Kidney capillary endothelial cell (primary cell): ENCODE measurements around the gene ARHGAP26.
A peak's percentile ranks its signal among the peaks of the same experiment; 100 is the strongest.

Experiments used
- DNase-seq: peaks from one replicate; pipeline ENCODE4 v3.0.0-alpha.2; 2018; ENCODE audit warnings: low spot score

Gene ARHGAP26

GRCh38 chr5:142852416-142853198, 82.4 kb downstream of the ARHGAP26 start:
- no peak for DNase-seq

- no peak for DNase-seq
These were observed 83.5 kb downstream of the ARHGAP26 start for GRCh38 chr5:142853682-142854081.

GRCh38 chr5:142856269-142856782, 86.1 kb downstream of the ARHGAP26 start:
- DNase-seq = no peak

DNA sequence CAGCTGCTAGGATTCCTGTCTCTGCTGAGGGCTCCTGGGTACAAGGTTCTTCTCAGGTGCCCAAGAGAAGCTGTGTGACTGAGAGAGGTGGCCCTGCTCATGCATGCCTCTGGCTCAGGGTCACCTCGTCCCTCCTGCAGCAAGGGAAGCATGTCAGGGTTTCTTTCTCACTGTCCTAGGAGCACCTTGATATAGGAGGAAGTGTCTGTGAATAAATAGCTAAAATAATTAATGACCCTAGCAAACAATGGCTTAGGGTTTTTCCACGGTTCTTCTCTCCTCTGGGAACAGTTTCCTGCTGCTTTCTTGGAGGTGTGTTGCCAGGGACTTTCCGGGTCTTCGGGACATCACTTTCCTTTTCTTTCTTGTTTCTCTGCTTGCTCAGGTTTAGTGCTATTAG, 87.2 kb downstream of the ARHGAP26 start:
- DNase-seq = no peak

- DNase-seq = no peak
These were observed 88.9 kb downstream of the ARHGAP26 start for GRCh38 chr5:142859037-142859436.

GRCh38 chr5:142860270-142860669, 90.1 kb downstream of the ARHGAP26 start:
- no peak for DNase-seq

- DNase-seq = no peak
These were observed 90.8 kb downstream of the ARHGAP26 start for GRCh38 chr5:142861011-142861410.

GRCh38 chr5:142862594-142862993, 92.4 kb downstream of the ARHGAP26 start:
- DNase-seq = no peak

DNA sequence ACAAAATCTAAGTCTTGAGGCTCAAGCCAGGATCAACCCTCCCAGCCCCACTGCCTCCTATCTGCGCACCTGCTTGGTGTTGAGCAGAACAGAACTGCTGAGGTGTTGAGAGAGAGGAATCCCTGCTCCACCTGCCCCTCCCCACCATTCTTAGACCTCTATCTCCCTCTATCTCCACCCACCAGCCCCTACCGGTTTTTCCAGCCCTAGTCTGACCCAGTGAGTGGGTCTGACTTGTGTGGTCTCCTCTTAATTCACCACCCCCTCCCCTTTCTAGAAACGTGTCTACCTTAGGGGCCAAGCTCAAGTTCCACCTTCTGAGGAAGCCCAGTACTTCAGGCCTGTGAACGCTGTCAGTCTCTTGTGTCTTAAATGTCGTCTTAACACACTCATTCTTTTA, 93.7 kb downstream of the ARHGAP26 start:
- DNase-seq = no peak

GRCh38 chr5:142864290-142865260, 94.4 kb downstream of the ARHGAP26 start:
- no peak for DNase-seq

DNA sequence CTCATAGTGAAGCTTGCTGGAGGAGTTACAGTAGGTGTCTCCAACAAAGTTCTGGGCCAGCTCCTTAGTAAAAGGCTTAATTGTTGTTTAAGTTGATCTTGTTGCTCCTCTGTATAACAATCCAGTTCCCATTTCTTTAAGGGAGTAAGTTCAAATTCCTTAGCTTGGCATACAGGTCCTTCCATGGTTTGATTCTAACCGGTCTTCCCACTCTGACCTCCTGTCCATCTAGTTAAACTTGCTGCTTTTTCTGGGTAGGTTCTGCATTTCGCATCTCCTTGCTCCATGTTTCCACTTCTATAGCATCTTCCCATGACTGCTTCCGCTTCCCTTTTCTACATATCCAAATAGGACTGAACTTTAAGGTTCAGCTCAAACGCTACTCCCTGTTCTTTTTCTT, 95.5 kb downstream of the ARHGAP26 start:
- no peak for DNase-seq

DNA sequence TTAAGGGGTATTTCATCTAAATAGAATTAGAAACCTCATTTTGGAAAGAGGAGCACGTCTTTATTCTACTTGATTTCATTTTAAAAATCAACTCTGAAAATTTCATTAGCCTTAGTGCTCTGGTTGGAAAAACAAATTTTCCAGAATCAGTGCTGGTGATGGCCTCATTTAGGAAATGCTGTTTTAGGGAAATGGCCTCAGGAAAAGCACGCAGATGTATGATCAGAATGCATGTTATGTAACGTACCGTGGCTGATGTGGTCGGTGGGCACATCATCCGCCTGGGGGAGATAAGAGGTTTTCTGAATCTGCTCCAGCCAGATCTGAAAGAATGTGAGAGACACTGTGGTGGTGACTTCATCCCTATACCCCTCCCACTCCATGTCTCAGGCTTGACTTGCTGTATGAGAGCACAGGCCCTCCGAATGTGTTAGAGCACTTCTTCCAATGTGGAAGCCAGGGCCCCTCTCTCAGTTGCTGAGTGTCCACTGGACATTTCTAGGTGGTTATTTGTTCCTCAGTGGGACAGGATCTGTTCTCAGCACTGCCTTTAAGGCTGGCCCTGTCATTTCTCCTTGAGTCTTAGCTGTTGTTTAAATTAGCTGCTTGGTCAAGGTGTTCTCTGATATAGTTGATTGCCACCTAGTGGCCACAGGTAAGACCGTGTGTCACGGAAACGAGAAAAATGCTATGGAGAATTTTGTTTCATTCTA, 96.5 kb downstream of the ARHGAP26 start:
- DNase-seq = peak; percentile 64

DNA sequence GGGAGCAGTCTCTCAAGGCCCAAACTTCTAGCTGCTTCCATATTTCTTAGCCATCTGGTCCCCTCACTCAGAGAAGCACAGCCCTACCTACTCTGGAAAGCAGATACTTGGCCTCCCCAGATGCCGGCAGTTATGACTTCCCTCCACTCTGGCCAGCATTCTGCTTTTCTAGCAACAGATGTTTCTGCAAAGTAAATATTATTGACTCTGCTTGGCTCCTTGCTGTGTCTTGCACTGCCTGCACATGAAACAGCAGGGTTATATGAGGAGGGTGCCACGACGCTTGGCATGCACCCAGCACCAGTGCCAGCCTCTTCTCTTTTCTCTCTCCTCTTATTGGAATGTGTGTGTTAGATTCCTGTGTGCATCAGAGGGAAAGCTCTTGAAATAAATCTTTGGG, 99.7 kb downstream of the ARHGAP26 start:
- DNase-seq = no peak

GRCh38 chr5:142870532-142871362, 100.6 kb downstream of the ARHGAP26 start:
- no peak for DNase-seq

GRCh38 chr5:142871363-142872193, 101.4 kb downstream of the ARHGAP26 start:
- DNase-seq = no peak

DNA sequence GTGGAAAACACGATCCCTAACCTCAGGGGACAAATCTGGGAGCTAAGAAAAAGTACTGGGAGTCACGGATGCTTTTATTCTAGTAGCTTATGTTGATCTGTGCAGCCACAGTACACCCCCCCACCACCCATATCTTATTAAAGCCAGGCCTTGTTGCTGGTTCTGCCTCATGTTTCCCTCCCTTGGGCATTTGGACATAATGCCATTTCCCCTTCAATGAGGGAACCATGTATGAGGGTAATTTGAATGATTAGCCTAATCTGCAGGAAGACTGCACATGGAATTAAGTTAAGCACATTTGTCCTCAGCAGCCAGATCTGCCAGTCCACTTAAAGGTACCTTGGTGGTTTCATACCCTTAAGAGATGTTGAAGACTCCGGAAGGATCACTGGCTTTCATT, 102.0 kb downstream of the ARHGAP26 start:
- no peak for DNase-seq

DNA sequence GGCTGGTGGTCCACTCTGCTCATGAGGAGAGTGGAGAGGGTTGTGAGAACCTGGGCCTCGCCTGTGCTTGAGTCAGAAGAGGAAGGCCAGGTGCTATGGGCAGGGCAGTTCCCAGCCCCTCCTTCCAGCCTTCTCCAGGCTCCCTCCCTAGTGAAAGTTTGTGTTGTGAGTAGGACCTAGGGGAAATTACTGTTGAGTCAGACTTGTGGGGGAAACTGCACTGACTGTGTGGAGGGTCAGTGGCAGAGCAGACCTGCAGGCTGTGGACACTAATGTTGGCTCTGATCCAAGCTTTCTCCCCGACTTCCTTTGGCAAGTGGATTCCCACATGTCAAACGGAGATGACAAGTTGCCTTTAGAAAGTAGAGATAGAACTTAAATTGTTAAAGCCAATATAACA, 102.6 kb downstream of the ARHGAP26 start:
- DNase-seq = peak; percentile 93

- DNase-seq = no peak
These were observed 103.7 kb downstream of the ARHGAP26 start for GRCh38 chr5:142873831-142874230.

DNA sequence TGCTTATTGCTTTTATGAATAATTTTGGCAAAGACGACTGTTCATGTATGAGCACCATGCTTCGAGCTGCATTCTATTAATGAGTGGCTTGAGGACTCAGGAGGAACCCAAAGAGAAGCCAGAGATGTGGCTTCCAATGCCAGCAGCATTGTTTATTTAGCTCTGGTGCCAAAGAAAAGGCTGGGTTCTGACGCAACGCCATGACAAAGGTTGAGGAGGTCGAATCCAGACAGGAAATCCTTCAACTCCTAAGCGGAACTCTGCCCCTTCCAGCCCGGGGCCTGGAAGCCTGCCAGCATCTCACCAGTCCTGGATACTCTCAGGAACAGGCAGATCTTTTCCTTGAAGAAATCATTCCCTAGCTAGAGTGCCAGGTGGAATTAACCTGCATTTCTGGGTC, 104.4 kb downstream of the ARHGAP26 start:
- peak; percentile 96 for DNase-seq

- DNase-seq = no peak
These were observed 105.8 kb downstream of the ARHGAP26 start for GRCh38 chr5:142875936-142876335.
